Activated CD8-positive, alpha-beta memory T cell treated with anti-CD3 and anti-CD28 coated beads, Interleukin-2, amount 10 ng/mL, durations not matched to agents 7 days and 5 days (primary cell): ENCODE data around the gene CTSV. TPM values are rescaled to one million over a fixed set of nuclear protein-coding genes. Genes with fewer than 3 reads are reported as not detected.
"Not testable (repeated sequence)": the region's sequence is repeated elsewhere in the genome, so short reads cannot be mapped to it uniquely, and the experiment has no call there.

Experiments
- ATAC-seq: fragments of 150-1000 bp; cut with Tn5 transposase; one replicate; pipeline ENCODE4 v1.10.0; 2021; ENCODE audit warnings: moderate library complexity
- CTCF ChIA-PET: fragments of 350-600 bp; sonication (Branson Sonifier 250); formaldehyde crosslinking; loops from one replicate; lab custom pipeline; 2021; ENCODE audit warnings: antibody characterized with exemption; lab: Charles Lee
- DNase-seq: peaks from one replicate; pipeline ENCODE4 v3.0.0-alpha.2; 2020
- H3K27ac Mint-ChIP-seq: one replicate; pipeline ENCODE4 v1.8.0; 2021; ENCODE audit warnings: mild to moderate bottlenecking, mixed read lengths
- H3K27me3 Mint-ChIP-seq: one replicate; pipeline ENCODE4 v1.8.0; 2021; ENCODE audit warnings: mixed read lengths
- H3K36me3 Mint-ChIP-seq: one replicate; pipeline ENCODE4 v1.8.0; 2021; ENCODE audit warnings: mild to moderate bottlenecking, mixed read lengths
- H3K4me1 Mint-ChIP-seq: one replicate; pipeline ENCODE4 v1.8.0; 2021; ENCODE audit warnings: mixed read lengths
- H3K4me3 Mint-ChIP-seq: one replicate; pipeline ENCODE4 v1.8.0; 2021; ENCODE audit warnings: mild to moderate bottlenecking, moderate library complexity, mixed read lengths
- H3K9me3 Mint-ChIP-seq: one replicate; pipeline ENCODE4 v1.8.0; 2022; ENCODE audit warnings: low read depth, mixed read lengths
- total RNA-seq, 2 experiments: library from RNA; stranded (reverse); gene quantifications; one replicate each; pipeline ENCODE4 v1.2.3, GENCODE V29; 2021

CTSV gene
- total RNA-seq, 2 experiments from 2014 or later = 0.28 to 0.38 TPM

DNA sequence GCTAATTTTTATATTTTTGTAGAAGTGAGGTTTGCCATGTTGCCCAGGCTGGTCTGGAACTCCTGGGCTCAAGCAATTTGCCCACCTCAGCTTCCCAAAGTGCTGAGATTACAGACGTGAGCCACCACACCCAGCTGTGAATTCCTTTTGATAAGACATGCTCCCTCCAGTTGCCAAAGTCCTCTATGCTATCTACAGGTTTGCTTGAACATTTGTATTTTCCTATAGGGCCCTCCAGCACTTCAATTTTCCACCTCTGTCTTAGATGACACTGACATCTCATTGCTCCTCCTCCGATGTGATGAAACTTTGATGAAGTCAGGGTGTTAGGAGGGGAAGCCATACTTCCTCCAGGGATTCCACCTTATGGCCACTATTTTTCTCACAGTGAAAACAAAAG is 25.2 kb upstream of the CTSV start:
- Mint-ChIP-seq H3K4me3 (no peak overlapping the region), H3K27me3 (peaks cover 8% of the 10 kb centered on the region), H3K9me3 (peaks cover 9% of the 10 kb centered on the region), H3K36me3 (peaks cover 5% of the 10 kb centered on the region), H3K27ac (no peak overlapping the region), H3K4me1 (peaks cover 2% of the 10 kb centered on the region)
- CTCF ChIA-PET = no interaction called here
- ATAC-seq = no peak
- DNase-seq = no peak

DNA sequence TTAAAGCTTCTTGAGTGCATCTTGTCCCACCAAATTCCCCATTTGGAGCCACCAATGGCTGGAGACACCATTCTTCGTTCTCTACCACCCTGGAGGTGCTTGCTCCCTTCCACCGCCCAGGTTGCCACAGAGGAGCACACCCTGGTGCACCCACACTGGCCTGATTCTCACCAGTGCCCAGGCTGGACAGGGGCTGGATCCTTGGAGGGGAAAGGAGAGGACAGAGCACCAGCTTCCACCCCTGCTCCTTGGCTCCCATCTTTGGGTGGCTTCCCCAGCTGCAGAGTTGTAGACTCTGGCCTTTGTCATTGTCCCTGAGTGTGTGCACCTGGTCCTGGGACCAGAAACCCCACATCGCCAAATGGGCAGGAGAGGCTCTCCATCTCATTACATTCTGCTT is 21.9 kb upstream of the CTSV start:
- ATAC-seq (no peak), DNase-seq (no peak)
- no peak overlapping the region for H3K27ac Mint-ChIP-seq
- H3K4me3 Mint-ChIP-seq = no peak overlapping the region
- H3K9me3 Mint-ChIP-seq = peaks cover 5% of the 10 kb centered on the region
- CTCF ChIA-PET = no interaction called here
- H3K27me3 Mint-ChIP-seq = peaks cover 14% of the 10 kb centered on the region
- peaks cover 2% of the 10 kb centered on the region for H3K36me3 Mint-ChIP-seq
- peaks cover 2% of the 10 kb centered on the region for H3K4me1 Mint-ChIP-seq

DNA sequence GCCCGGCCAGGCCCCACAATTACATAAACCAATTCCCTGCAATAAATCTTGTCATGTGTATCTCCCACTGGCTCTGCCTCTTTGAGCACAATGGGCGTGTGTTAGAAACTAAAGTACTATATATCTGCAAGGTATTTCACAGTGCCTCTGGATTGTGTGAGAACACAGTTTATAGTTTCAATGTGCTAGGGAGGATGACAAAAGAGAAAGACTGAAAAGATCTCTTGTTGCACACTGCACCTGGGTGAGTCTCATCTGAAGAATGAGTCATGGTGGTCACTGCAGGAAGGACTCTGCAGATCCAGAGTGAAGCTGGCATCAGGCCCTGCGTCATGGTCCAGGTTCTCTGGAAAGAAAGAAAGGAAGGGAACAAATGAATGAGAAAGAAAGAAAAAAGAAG is 20.7 kb upstream of the CTSV start:
- Mint-ChIP-seq H3K4me1 (peaks cover 2% of the 10 kb centered on the region), H3K36me3 (no peaks in the 10 kb centered on the region), H3K9me3 (peaks cover 2% of the 10 kb centered on the region), H3K27me3 (peaks cover 16% of the 10 kb centered on the region), H3K27ac (no peak overlapping the region), H3K4me3 (no peak overlapping the region)
- DNase-seq = no peak
- ATAC-seq = no peak
- CTCF ChIA-PET = no interaction called here

DNA sequence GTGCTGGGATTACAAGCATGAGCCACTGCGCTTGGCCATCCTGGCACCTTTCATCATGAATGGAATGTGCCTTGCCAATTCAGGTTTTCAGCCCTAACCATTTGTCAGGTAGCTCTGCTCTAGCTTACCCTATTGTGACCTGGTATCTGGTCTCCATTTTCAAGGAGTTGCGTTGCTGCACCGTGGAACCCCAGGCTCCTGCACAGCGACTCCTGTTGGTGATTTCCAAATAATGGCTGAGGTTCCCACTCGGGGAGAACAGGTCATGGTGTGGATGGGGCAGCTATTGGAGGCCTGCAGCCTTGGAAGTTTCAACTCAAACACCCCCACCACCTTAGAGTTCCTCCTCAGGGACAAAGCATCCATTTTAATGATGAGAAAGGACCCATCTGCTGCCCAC is 18.7 kb upstream of the CTSV start:
- peaks cover 32% of the 10 kb centered on the region for H3K27me3 Mint-ChIP-seq

DNA sequence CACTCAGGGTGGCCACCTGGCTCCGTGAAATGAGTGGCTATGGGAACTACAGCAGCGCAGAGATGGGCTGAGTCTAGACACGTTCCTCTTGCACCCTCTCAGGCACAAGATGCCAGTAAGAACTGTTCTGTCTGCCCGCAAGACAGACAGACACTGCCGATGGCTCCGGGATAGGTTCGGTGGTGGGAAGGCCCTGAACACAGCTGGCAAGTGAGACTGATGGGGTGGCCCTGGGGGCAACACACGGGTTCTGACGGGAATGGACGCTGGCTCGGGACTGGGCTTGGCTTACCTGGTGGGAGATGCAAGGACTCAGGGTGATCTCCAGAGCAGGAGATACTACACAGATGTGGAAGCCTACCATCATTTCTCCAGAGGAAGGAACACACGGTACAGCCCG is 16.9 kb upstream of the CTSV start:
- H3K9me3 Mint-ChIP-seq, H3K27ac Mint-ChIP-seq, H3K4me3 Mint-ChIP-seq, H3K4me1 Mint-ChIP-seq, H3K36me3 Mint-ChIP-seq, DNase-seq, CTCF ChIA-PET, ATAC-seq: not testable (repeated sequence)
- peaks cover 36% of the 10 kb centered on the region for H3K27me3 Mint-ChIP-seq

More for the DNA sequence above, 18.7 kb upstream of the CTSV start:
- CTCF ChIA-PET = no interaction called here
- DNase-seq = no peak
- Mint-ChIP-seq H3K36me3 (no peaks in the 10 kb centered on the region), H3K4me1 (peaks cover 2% of the 10 kb centered on the region), H3K9me3 (no peaks in the 10 kb centered on the region), H3K27ac (no peak overlapping the region), H3K4me3 (no peak overlapping the region)
- no peak for ATAC-seq

DNA sequence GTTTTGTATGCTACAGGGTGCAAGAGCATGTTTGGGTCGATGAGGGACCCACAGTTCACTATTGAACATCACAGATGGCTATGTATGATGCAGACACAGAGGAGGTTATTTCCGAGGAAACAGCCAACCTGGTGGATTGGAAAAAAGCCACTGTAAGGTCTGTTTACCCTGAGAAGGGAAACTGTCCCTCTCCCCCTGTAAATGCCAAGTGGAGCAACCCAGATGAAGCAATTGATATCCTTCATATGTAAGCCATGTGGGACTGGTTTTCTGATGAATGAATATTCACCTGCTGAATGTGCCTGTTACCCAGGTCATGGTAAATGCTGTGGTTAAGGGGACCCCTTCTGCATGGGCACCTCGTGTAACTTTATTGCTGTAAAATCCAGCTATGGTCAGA is 14.8 kb upstream of the CTSV start:
- H3K4me3 Mint-ChIP-seq = no peak overlapping the region
- peaks cover 41% of the 10 kb centered on the region for H3K27me3 Mint-ChIP-seq
- H3K4me1 Mint-ChIP-seq = no peaks in the 10 kb centered on the region
- CTCF ChIA-PET = no interaction called here
- no peak overlapping the region for H3K27ac Mint-ChIP-seq
- H3K36me3 Mint-ChIP-seq = no peaks in the 10 kb centered on the region
- no peak for ATAC-seq
- DNase-seq = no peak
- H3K9me3 Mint-ChIP-seq = no peaks in the 10 kb centered on the region

DNA sequence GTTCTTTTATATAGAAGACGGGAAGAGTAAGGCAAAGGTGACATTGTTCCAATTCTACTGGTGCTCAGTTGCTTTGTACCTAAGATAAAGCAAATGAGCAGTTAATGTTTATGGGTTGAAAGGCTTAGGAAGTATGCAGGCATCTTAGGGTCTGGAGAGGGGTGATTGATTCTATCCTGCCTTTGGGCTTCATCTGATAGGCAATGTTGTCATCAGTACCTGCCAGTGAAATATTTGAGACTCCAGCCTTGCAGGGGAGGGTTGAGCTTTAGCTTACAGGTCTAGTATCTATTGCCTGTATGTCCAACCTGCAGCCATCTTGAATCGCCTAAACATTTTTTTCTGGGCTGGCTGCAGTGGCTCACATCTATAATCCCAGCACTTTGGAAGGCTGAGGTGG is 13.8 kb upstream of the CTSV start:
- CTCF ChIA-PET = no interaction called here
- H3K36me3 Mint-ChIP-seq = no peaks in the 10 kb centered on the region
- ATAC-seq (no peak), DNase-seq (no peak)
- no peak overlapping the region for H3K27ac Mint-ChIP-seq
- peaks cover 44% of the 10 kb centered on the region for H3K27me3 Mint-ChIP-seq
- no peak overlapping the region for H3K4me3 Mint-ChIP-seq
- no peaks in the 10 kb centered on the region for H3K4me1 Mint-ChIP-seq
- no peaks in the 10 kb centered on the region for H3K9me3 Mint-ChIP-seq

DNA sequence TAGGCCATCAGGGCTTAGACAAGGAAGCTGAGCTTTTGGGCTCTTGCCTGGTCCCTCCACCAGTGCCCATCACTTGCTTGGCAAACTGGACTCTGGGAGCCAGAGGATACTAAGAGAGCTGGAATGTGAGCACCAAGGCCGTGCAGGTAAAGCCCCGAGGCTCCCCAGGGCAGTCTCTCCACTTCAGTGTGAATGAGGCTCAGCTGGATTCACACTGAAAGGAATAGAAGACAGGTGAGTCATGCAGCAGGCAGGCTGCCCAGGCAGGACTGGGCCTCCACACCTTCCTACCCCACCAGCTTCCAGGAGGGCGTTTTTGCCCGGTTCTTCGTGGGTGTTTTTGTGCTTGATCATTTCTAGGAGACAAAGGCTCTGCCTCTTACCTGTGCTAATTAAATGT is 7.3 kb upstream of the CTSV start:
- CTCF ChIA-PET = no interaction called here
- no peak overlapping the region for H3K4me3 Mint-ChIP-seq
- no peak for ATAC-seq

DNA sequence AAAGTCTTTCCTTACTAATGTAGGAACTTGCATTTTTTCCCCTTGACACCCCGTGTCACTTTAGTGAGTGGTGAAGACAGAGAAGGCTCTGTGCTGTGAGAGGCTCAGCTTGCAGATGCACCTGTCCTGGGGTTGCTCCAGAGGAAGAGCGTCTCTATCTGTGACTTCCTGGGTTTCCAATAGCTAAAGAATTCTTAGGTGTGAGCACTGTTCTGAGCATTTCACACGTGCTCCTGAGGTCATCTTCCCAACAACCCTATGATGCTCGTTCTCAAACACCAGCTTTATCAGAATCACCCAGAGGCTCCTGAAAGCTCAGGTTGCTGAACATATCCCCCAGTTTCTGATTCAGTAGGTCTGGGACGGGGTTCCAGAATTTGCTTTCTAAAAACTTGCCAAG is 6.4 kb upstream of the CTSV start:
- ATAC-seq (no peak), DNase-seq (no peak)
- H3K9me3 Mint-ChIP-seq = no peaks in the 10 kb centered on the region
- H3K27ac Mint-ChIP-seq = no peak overlapping the region
- no peaks in the 10 kb centered on the region for H3K36me3 Mint-ChIP-seq
- no peaks in the 10 kb centered on the region for H3K4me1 Mint-ChIP-seq
- CTCF ChIA-PET = no interaction called here
- peaks cover 43% of the 10 kb centered on the region for H3K27me3 Mint-ChIP-seq
- no peak overlapping the region for H3K4me3 Mint-ChIP-seq

More for the DNA sequence above, 7.3 kb upstream of the CTSV start:
- Mint-ChIP-seq H3K27me3 (peaks cover 48% of the 10 kb centered on the region), H3K36me3 (no peaks in the 10 kb centered on the region), H3K27ac (no peak overlapping the region), H3K9me3 (no peaks in the 10 kb centered on the region), H3K4me1 (no peaks in the 10 kb centered on the region)
- no peak for DNase-seq

DNA sequence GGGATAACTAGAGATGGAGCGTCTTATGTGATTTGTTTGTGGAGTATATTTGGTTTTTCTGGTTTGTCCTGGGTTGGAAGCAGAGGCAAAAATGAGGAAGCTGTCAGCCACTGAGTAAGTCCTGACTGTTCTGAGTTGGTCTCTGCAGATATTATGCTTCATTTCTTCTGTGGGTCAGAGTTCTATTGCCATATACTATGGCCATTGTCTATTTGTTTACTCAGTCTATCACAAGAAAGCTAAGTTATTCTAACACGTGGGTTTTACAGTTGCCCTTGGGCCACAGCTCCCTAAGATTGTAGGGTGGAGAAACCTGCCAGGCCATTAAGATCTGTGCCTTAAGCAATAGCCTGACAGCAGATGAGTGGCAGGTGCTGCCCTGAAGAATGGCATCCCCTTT is 3.0 kb upstream of the CTSV start:
- ATAC-seq = no peak
- H3K27ac Mint-ChIP-seq = no peak overlapping the region
- H3K4me1 Mint-ChIP-seq = peaks cover 5% of the 10 kb centered on the region
- DNase-seq = no peak
- no peaks in the 10 kb centered on the region for H3K36me3 Mint-ChIP-seq
- no peak overlapping the region for H3K4me3 Mint-ChIP-seq
- peaks cover 52% of the 10 kb centered on the region for H3K27me3 Mint-ChIP-seq
- CTCF ChIA-PET = interaction anchor here (0.6 kb wide), 1 partner anchor 97 kb away, joined by 3 read pairs; no protein-coding TSS in a partner anchor
- no peaks in the 10 kb centered on the region for H3K9me3 Mint-ChIP-seq

DNA sequence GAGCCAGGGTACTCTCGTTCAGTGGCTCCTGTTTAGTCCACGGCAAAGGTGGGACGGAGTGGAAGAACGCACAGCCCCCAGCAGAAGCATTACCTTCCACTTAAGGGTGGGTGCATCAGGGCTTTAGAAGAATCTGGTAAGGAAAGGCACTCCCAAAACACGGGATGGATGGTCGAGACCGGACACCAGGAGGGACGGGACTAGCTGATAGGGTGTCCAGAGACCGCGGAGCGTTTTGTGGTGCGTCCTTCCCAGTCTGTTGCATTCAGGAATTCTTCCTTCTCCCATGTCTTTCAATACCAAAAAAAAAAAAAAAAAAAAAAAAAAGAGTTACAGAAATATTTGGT is 545 bp upstream of the CTSV start:
- CTCF ChIA-PET = no interaction called here
- Mint-ChIP-seq H3K36me3 (no peaks in the 10 kb centered on the region), H3K9me3 (no peaks in the 10 kb centered on the region), H3K27ac (no peak overlapping the region), H3K4me3 (peak overlapping the region; percentile 72), H3K4me1 (peaks cover 5% of the 10 kb centered on the region), H3K27me3 (peaks cover 54% of the 10 kb centered on the region)
- no peak for DNase-seq
- ATAC-seq = no peak

DNA sequence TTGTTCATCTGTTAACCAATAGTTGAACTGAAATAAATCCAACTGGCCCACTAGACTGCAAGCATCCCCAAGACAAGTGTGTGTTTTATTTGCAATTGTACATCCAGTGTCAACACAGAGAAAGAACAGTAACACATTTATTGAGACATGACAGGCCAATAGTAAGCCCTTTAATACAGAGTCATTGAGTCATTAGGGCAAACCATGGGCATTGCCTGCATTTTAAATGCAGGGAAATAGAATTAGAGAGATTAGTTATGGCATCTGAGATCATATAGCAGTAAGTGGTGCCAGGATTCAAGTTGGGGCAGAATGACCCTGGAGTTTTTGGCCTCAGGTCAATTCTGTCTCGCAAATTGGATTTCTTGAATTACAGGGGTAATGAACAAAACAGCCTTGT is 15.4 kb downstream of the CTSV start:
- CTCF ChIA-PET, H3K4me3 Mint-ChIP-seq, H3K27ac Mint-ChIP-seq, H3K9me3 Mint-ChIP-seq, H3K36me3 Mint-ChIP-seq, H3K27me3 Mint-ChIP-seq, H3K4me1 Mint-ChIP-seq, DNase-seq, ATAC-seq: not testable (repeated sequence)

DNA sequence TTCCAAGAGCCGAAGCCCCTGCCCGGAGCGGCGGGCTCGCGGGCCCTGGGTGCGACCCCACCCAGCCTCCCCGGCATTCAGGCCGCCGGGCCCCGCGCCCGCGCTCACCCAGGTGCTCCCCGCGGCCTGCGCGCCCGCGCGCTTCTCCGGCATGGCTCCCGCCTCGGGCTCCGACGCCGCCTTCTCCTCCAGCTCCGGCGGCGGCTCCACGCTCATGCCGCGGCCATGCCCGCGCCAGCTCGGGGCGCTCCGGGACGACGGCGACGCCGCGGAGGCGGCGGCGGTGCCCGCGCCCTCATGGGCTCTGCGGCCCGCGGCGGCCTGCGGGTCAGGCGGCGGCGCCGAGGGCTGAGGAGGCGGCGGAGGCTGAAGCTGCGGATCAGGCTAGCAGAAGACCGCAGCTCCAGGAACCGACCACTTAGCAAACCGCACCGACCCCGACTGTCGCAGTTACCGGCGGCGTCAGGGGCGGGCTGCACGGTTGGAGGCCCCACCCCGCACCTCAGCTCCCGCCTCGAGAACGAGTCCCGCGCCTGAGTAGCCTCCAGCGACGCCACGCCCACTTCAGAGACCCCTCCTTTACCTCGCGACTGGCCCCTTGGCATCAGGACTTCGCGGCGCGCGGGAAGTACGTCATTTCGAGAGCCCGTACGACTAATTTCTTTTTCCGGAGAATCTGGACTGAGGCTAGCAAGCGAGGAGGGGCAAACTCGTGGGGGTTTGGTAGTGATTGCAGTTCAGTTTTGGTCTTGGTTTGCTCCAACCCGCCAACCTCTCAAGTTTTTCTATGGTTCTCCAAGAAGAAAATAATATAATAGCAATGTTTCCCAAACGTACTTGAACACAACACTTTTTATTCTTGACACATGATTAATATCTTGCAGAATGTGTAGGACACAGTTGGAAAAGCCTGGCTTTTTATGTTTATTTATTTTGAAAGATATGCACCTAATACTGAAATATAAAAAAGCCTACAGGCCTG is 25.5 kb downstream of the CTSV start:
- DNase-seq (peak; percentile 87), ATAC-seq (peak; percentile 96)
- H3K27ac Mint-ChIP-seq = peak overlapping the region; percentile 88
- H3K9me3 Mint-ChIP-seq, H3K27me3 Mint-ChIP-seq, H3K36me3 Mint-ChIP-seq, CTCF ChIA-PET: not testable (repeated sequence)
- H3K4me1 Mint-ChIP-seq = peaks cover 11% of the 10 kb centered on the region
- peak overlapping the region; percentile 86 for H3K4me3 Mint-ChIP-seq

DNA sequence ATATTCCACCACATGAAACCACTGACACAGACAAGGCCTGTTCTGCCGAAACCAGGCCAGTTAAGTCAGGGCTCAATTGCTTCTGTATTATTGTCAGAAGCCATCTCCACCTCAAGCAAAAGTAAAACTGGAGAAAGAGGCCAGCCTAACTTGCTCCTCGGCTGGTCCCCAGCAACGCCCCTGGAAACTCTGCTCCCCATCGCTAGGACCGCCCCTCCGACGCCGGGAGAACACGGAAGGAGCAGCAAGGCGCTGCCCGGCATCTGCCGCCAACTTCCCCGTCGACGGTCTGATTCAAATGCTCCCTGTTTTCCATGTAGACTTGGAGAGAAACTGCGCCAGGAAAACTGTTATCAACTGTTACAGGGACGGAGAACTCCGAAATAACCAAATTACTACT is 26.3 kb downstream of the CTSV start:
- Mint-ChIP-seq H3K27ac (peak overlapping the region; percentile 88), H3K4me1 (peaks cover 11% of the 10 kb centered on the region), H3K4me3 (peak overlapping the region; percentile 86)
- H3K36me3 Mint-ChIP-seq, H3K9me3 Mint-ChIP-seq, CTCF ChIA-PET, H3K27me3 Mint-ChIP-seq, DNase-seq: not testable (repeated sequence)
- ATAC-seq = peak; percentile 74
